GM19452 (cell line): ENCODE data around the gene SHROOM3.
"Not testable (repeated sequence)": the region's sequence is repeated elsewhere in the genome, so short reads cannot be mapped to it uniquely, and the experiment has no call there.

ENCODE experiments used
- ATAC-seq: cut with Tn5 transposase; IDR thresholded peaks from one replicate; pipeline ENCODE4 v1.9.1; 2021; ENCODE audit not compliant: unreplicated experiment

SHROOM3 gene

DNA sequence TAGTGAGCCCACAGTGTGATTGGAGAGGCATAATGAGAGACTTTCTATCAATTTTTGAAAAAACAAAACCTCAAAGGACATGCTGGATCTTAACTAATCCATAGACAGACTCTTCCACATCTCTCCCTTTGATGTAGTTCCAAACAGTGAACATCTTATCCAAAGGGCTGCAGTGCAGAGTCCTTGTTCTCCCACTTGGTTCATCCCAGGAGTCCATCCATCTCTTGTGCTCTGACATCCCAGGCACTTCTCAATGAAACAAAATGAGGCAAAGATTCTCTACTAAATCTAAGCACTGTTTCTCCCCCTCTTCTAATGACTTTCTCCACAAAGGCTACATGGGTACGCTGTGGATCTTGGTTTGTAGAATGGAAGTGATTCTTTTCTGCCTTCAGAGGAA lies 8.3 kb downstream of the SHROOM3 start:
- ATAC-seq, result no peak

DNA sequence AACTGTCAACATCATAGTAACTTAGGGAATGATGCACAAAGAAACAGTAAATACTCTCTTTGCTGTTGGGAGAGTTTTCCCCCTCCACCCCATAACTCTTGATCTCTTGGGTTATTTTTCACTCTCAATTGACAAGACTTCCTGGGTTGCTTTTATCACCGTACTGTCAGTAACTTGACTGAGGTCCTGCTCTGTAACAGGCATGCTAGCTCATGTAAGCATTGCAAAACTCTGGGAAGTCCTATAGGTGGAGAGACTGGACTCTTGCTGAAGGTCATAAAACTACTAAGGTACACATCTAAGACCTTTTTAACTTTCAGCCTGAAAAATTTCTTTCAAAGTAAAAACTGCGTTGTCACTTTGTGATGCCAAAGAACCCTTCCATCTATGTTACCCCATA lies 10.9 kb downstream of the SHROOM3 start:
- no peak for ATAC-seq

DNA sequence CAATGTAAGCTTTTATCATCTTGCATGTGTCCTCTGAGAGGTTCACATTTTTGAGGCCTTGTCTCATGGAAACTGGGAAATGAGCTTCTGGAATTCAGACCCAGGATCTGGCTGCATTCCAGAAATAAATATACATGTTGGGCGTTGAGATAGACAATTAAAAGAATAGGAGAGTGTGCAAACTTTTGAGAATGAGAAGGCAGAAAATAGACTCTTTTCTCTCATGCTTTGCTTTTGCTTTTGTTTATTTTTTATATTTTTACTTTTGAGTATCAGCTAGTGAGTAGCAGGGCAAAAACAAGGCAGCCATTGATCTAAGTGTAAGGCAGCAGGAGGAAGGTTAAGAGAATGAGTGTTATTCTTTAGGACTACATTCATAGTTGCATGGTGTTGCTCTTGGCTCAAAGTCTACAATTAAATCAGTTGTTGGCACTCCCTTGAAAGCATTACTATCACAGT lies 12.4 kb downstream of the SHROOM3 start:
- ATAC-seq, result no peak

DNA sequence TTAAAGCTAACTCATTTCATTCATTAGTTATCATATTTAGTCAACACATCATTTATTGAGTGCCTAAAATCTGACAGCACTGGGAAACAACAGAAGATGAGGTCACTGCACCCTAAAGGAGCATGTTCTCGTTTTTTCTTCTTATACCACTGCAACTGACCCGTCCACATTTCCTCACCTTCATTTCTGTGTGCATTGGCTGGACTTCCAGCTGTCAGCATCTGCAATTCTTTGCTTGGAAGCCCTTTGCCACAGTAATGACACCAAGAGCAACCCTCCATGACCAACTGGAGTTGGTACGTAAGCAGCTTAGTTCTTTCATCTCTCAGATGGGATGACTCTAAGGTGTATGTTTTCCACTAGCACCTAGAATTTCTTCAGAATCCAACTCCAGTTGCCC lies 13.2 kb downstream of the SHROOM3 start:
- ATAC-seq, result no peak

DNA sequence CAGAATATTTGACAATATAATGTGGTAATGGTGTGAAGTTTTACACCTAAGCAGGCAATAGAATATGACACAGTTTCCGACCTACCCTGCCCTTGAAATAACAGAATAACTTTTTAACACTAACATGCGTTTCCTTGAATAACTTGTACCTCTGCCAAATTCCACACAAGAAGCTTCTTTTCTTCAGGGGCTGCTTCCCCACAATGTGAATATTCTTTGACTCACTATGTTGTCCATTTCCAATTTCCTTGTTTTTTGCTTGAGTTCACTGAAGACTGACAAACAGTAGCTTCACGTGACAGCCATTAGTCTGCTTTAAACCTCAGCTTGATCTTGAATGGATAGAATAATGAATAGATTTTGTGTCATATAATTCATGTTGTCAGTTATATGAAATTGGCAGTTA lies 14.3 kb downstream of the SHROOM3 start:
- ATAC-seq, result no peak

DNA sequence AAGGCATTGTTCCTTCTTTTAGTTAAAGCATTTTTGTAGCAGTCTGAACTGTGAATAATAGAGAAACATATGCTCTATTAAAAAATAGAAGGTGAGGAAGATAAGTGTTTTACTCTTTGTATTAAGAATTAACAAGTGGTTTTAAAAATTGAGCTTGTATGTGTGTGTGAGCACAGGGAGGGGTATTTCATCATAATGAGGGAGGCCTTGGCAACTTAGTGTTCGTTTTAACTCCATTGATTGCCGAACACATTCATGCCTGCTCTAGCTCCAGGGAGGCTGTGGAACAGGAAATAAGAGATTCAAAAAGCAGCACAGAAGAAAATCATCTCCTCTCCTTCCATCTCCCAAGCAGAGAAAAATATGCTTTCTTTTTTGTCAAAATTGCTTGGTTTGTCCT lies 14.8 kb downstream of the SHROOM3 start:
- no peak for ATAC-seq

DNA sequence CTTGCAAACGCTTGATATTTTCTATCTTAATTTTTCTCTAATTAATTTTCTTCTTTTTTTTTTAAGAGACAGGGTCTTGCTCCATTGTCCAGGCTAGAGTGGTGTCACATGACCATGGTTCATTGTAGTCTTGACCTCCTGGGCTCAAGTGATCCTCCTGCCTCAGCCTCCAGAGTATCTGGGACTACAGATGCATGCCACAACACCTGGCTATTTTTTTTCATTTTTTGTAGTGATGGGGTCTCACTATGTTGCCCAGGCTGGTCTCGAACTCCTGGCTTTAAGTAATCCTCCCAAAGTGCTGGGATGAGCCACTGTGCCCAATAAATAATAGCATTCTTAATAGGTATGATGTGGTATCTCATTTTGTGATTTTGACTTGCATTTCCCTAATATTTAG lies 18.2 kb downstream of the SHROOM3 start:
- no peak for ATAC-seq

DNA sequence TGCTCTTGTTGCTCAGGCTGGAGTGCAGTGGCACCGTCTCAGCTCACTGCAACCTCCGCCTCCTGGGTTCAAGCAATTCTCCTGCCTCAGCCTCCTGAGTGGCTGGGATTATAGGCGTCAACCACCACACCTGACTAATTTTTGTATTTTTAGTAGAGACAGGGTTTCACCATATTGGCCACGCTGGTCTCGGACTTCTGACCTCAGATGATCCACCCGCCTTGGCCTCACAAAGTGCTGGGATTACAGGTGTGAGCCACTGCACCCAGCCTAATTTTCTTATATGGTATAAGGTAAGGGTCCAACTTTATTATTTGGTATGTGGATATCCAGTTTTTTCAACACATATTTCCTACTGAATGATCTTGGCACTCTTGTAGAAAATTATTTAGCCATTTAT lies 19.0 kb downstream of the SHROOM3 start:
- not testable (repeated sequence) for ATAC-seq

GRCh38 chr4:76457885-76458284 lies 22.9 kb downstream of the SHROOM3 start:
- no peak for ATAC-seq

- no peak for ATAC-seq
These were observed 23.3 kb downstream of the SHROOM3 start for GRCh38 chr4:76458297-76458696.

- ATAC-seq, result no peak
These were observed 23.8 kb downstream of the SHROOM3 start for GRCh38 chr4:76458825-76459224.

GRCh38 chr4:76459291-76459723 lies 24.3 kb downstream of the SHROOM3 start:
- ATAC-seq, result no peak

GRCh38 chr4:76463568-76463967 lies 28.5 kb downstream of the SHROOM3 start:
- no peak for ATAC-seq

- no peak for ATAC-seq
These were observed 35.0 kb downstream of the SHROOM3 start for GRCh38 chr4:76470064-76470463.

- no peak for ATAC-seq
These were observed 35.5 kb downstream of the SHROOM3 start for GRCh38 chr4:76470532-76470931.

GRCh38 chr4:76476571-76476970 lies 41.5 kb downstream of the SHROOM3 start:
- no peak for ATAC-seq

DNA sequence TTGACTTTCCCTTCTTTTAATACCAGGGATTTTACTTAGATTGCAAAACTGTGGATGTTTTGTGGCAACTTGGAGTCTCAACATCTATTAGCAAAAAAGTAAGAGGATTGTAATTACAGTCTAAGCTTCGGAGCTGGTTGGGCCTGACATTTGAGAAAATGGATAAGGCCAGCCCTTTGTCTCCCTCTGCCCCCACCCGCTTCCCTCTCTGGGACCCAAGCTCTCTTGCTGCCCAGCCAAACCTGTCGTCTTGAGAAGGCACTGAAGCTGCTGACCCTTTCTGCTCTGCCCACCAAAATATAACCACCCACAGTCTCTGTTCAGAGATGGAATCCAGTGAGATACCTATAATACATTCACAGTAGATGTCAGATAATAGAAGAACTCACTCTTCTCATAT lies 49.6 kb downstream of the SHROOM3 start:
- ATAC-seq, result no peak

DNA sequence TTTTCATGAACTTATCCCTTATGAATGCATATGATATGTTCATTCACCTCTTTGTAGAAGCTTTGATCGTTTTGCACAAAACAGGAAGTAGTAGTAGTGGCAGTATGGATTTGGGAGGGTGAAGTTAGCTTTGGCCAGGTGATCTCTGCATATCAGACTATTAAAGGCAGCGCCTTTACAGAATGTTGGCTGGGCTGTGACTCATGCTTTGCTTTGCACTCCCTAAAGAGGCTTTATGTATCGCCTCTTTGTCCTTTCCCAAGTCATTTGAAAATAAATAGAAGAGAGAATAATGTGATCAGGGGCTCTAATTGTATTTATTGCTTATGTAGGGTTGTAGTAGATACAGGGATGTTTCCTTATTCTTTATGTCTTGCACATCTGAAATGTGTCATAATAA lies 50.4 kb downstream of the SHROOM3 start:
- no peak for ATAC-seq

GRCh38 chr4:76486588-76487276 lies 51.7 kb downstream of the SHROOM3 start:
- no peak for ATAC-seq

GRCh38 chr4:76487621-76488020 lies 52.6 kb downstream of the SHROOM3 start:
- no peak for ATAC-seq

DNA sequence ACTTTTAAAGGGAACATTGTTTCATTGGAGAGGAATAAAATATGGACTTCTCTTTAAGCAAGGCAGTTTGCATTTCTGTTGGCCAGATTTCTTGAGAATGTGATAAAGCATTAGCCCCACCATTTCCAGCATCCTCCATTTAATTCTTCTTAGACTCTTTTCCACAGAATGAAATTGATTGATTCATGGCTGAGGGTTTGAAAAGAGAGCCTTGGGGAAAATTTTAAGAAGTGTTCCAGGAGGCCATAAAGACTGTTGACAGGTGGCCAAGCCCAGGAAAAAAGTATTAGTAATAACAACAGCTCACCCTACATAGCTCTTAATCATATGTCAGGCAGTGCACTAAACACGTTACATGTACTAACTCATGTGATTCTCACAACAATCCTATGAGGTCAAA lies 53.4 kb downstream of the SHROOM3 start:
- no peak for ATAC-seq

- ATAC-seq, result no peak
These were observed 54.1 kb downstream of the SHROOM3 start for GRCh38 chr4:76488888-76489685.
